Activated CD8-positive, alpha-beta memory T cell treated with anti-CD3 and anti-CD28 coated beads, Interleukin-2, amount 10 ng/mL, durations not matched to agents 7 days and 5 days (primary cell): ENCODE measurements around the gene DISP1. TPM values are rescaled to one million over a fixed set of nuclear protein-coding genes. Genes with fewer than 3 reads are reported as not detected.

Experiments used
- ATAC-seq: fragments of 150-1000 bp; cut with Tn5 transposase; one replicate; pipeline ENCODE4 v1.10.0; 2021; ENCODE audit warnings: moderate library complexity
- CTCF ChIA-PET: fragments of 350-600 bp; sonication (Branson Sonifier 250); formaldehyde crosslinking; loops from one replicate; lab custom pipeline; 2021; ENCODE audit warnings: antibody characterized with exemption; lab: Charles Lee
- DNase-seq: peaks from one replicate; pipeline ENCODE4 v3.0.0-alpha.2; 2020
- H3K27ac Mint-ChIP-seq: one replicate; pipeline ENCODE4 v1.8.0; 2021; ENCODE audit warnings: mild to moderate bottlenecking, mixed read lengths
- H3K27me3 Mint-ChIP-seq: one replicate; pipeline ENCODE4 v1.8.0; 2021; ENCODE audit warnings: mixed read lengths
- H3K36me3 Mint-ChIP-seq: one replicate; pipeline ENCODE4 v1.8.0; 2021; ENCODE audit warnings: mild to moderate bottlenecking, mixed read lengths
- H3K4me1 Mint-ChIP-seq: one replicate; pipeline ENCODE4 v1.8.0; 2021; ENCODE audit warnings: mixed read lengths
- H3K4me3 Mint-ChIP-seq: one replicate; pipeline ENCODE4 v1.8.0; 2021; ENCODE audit warnings: mild to moderate bottlenecking, moderate library complexity, mixed read lengths
- H3K9me3 Mint-ChIP-seq: one replicate; pipeline ENCODE4 v1.8.0; 2022; ENCODE audit warnings: low read depth, mixed read lengths
- total RNA-seq, 2 experiments: library from RNA; stranded (reverse); gene quantifications; one replicate each; pipeline ENCODE4 v1.2.3, GENCODE V29; 2021

DISP1 gene
- total RNA-seq, 2 experiments from 2014 or later, result 1.5 to 2.0 TPM

GRCh38 chr1:222813866-222814535, 838 bp upstream of the DISP1 start:
- Mint-ChIP-seq H3K4me1 (peaks cover 20% of the 10 kb centered on the region), H3K27ac (peak overlapping the region; percentile 87), H3K36me3 (peaks cover 3% of the 10 kb centered on the region), H3K9me3 (peaks cover 3% of the 10 kb centered on the region), H3K4me3 (peak overlapping the region; percentile 95), H3K27me3 (peaks cover 18% of the 10 kb centered on the region)
- ATAC-seq (no peak), DNase-seq (no peak)
- CTCF ChIA-PET, result no interaction called here

- DNase-seq, result no peak
- peaks cover 20% of the 10 kb centered on the region for H3K4me1 Mint-ChIP-seq
- H3K9me3 Mint-ChIP-seq, result peaks cover 3% of the 10 kb centered on the region
- CTCF ChIA-PET, result no interaction called here
- H3K36me3 Mint-ChIP-seq, result peaks cover 4% of the 10 kb centered on the region
- no peak for ATAC-seq
- H3K27me3 Mint-ChIP-seq, result peaks cover 14% of the 10 kb centered on the region
- H3K4me3 Mint-ChIP-seq, result peak overlapping the region; percentile 95
- H3K27ac Mint-ChIP-seq, result peak overlapping the region; percentile 87
Observed at GRCh38 chr1:222815440-222815765, 564 bp downstream of the DISP1 start.

GRCh38 chr1:222817529-222817928, 2.7 kb downstream of the DISP1 start:
- CTCF ChIA-PET, result no interaction called here
- Mint-ChIP-seq H3K27ac (no peak overlapping the region), H3K27me3 (no peaks in the 10 kb centered on the region), H3K36me3 (peaks cover 6% of the 10 kb centered on the region), H3K4me3 (no peak overlapping the region), H3K4me1 (peaks cover 20% of the 10 kb centered on the region), H3K9me3 (peaks cover 3% of the 10 kb centered on the region)
- no peak for ATAC-seq
- no peak for DNase-seq

- Mint-ChIP-seq H3K27ac (no peak overlapping the region), H3K9me3 (peaks cover 3% of the 10 kb centered on the region), H3K4me3 (no peak overlapping the region), H3K4me1 (peaks cover 20% of the 10 kb centered on the region), H3K36me3 (peaks cover 6% of the 10 kb centered on the region), H3K27me3 (no peaks in the 10 kb centered on the region)
- CTCF ChIA-PET, result no interaction called here
- ATAC-seq (no peak), DNase-seq (no peak)
Observed at GRCh38 chr1:222818171-222818570, 3.3 kb downstream of the DISP1 start.

GRCh38 chr1:222820171-222820712, 5.4 kb downstream of the DISP1 start:
- no peak for DNase-seq
- CTCF ChIA-PET, result no interaction called here
- ATAC-seq, result no peak
- Mint-ChIP-seq H3K36me3 (peaks cover 3% of the 10 kb centered on the region), H3K27me3 (no peaks in the 10 kb centered on the region), H3K4me3 (no peak overlapping the region), H3K9me3 (no peaks in the 10 kb centered on the region), H3K27ac (no peak overlapping the region), H3K4me1 (peaks cover 12% of the 10 kb centered on the region)

GRCh38 chr1:222821239-222821638, 6.4 kb downstream of the DISP1 start:
- H3K4me3 Mint-ChIP-seq, result no peak overlapping the region
- ATAC-seq (no peak), DNase-seq (no peak)
- H3K27me3 Mint-ChIP-seq, result no peaks in the 10 kb centered on the region
- H3K36me3 Mint-ChIP-seq, result peaks cover 3% of the 10 kb centered on the region
- H3K4me1 Mint-ChIP-seq, result peaks cover 4% of the 10 kb centered on the region
- H3K9me3 Mint-ChIP-seq, result no peaks in the 10 kb centered on the region
- CTCF ChIA-PET, result interaction anchor here (0.7 kb wide), 1 partner anchor 57 kb away, joined by 4 read pairs; no protein-coding TSS in a partner anchor
- no peak overlapping the region for H3K27ac Mint-ChIP-seq

- DNase-seq (no peak), ATAC-seq (no peak)
- H3K36me3 Mint-ChIP-seq, result peaks cover 3% of the 10 kb centered on the region
- no peaks in the 10 kb centered on the region for H3K9me3 Mint-ChIP-seq
- no peaks in the 10 kb centered on the region for H3K4me1 Mint-ChIP-seq
- H3K4me3 Mint-ChIP-seq, result no peak overlapping the region
- CTCF ChIA-PET, result no interaction called here
- no peak overlapping the region for H3K27ac Mint-ChIP-seq
- no peaks in the 10 kb centered on the region for H3K27me3 Mint-ChIP-seq
Observed at GRCh38 chr1:222823695-222824094, 8.9 kb downstream of the DISP1 start.

GRCh38 chr1:222824641-222825040, 9.8 kb downstream of the DISP1 start:
- CTCF ChIA-PET, result no interaction called here
- H3K4me3 Mint-ChIP-seq, result no peak overlapping the region
- no peaks in the 10 kb centered on the region for H3K9me3 Mint-ChIP-seq
- no peak for DNase-seq
- peaks cover 3% of the 10 kb centered on the region for H3K36me3 Mint-ChIP-seq
- H3K27me3 Mint-ChIP-seq, result no peaks in the 10 kb centered on the region
- ATAC-seq, result no peak
- no peaks in the 10 kb centered on the region for H3K4me1 Mint-ChIP-seq
- H3K27ac Mint-ChIP-seq, result no peak overlapping the region

- no peak overlapping the region for H3K27ac Mint-ChIP-seq
- DNase-seq (no peak), ATAC-seq (no peak)
- H3K36me3 Mint-ChIP-seq, result no peaks in the 10 kb centered on the region
- no peaks in the 10 kb centered on the region for H3K27me3 Mint-ChIP-seq
- H3K4me1 Mint-ChIP-seq, result no peaks in the 10 kb centered on the region
- H3K9me3 Mint-ChIP-seq, result no peaks in the 10 kb centered on the region
- CTCF ChIA-PET, result no interaction called here
- no peak overlapping the region for H3K4me3 Mint-ChIP-seq
Observed at GRCh38 chr1:222828939-222829338, 14.1 kb downstream of the DISP1 start.

GRCh38 chr1:222829868-222830267, 15.0 kb downstream of the DISP1 start:
- Mint-ChIP-seq H3K36me3 (no peaks in the 10 kb centered on the region), H3K4me3 (no peak overlapping the region), H3K27ac (no peak overlapping the region), H3K4me1 (no peaks in the 10 kb centered on the region), H3K9me3 (no peaks in the 10 kb centered on the region), H3K27me3 (no peaks in the 10 kb centered on the region)
- no peak for DNase-seq
- no peak for ATAC-seq
- CTCF ChIA-PET, result no interaction called here

- H3K4me1 Mint-ChIP-seq, result no peaks in the 10 kb centered on the region
- H3K36me3 Mint-ChIP-seq, result no peaks in the 10 kb centered on the region
- no peaks in the 10 kb centered on the region for H3K9me3 Mint-ChIP-seq
- CTCF ChIA-PET, result no interaction called here
- H3K27ac Mint-ChIP-seq, result no peak overlapping the region
- H3K4me3 Mint-ChIP-seq, result no peak overlapping the region
- no peaks in the 10 kb centered on the region for H3K27me3 Mint-ChIP-seq
- ATAC-seq (no peak), DNase-seq (no peak)
Observed at GRCh38 chr1:222833356-222833876, 18.6 kb downstream of the DISP1 start.

- CTCF ChIA-PET, result no interaction called here
- DNase-seq, result no peak
- Mint-ChIP-seq H3K4me1 (no peaks in the 10 kb centered on the region), H3K36me3 (no peaks in the 10 kb centered on the region), H3K4me3 (no peak overlapping the region), H3K27me3 (no peaks in the 10 kb centered on the region), H3K9me3 (no peaks in the 10 kb centered on the region), H3K27ac (no peak overlapping the region)
- no peak for ATAC-seq
Observed at GRCh38 chr1:222843469-222844410, 28.9 kb downstream of the DISP1 start.

- no peaks in the 10 kb centered on the region for H3K36me3 Mint-ChIP-seq
- H3K4me1 Mint-ChIP-seq, result no peaks in the 10 kb centered on the region
- no peaks in the 10 kb centered on the region for H3K9me3 Mint-ChIP-seq
- no peak for DNase-seq
- H3K27ac Mint-ChIP-seq, result no peak overlapping the region
- no peaks in the 10 kb centered on the region for H3K27me3 Mint-ChIP-seq
- CTCF ChIA-PET, result no interaction called here
- ATAC-seq, result no peak
- H3K4me3 Mint-ChIP-seq, result no peak overlapping the region
Observed at GRCh38 chr1:222844411-222844779, 29.6 kb downstream of the DISP1 start.
